ENCODE results near the gene NOC4L.
"Not testable (repeated sequence)": the region's sequence is repeated elsewhere in the genome, so short reads cannot be mapped to it uniquely, and the experiment has no call there.

Gene NOC4L

GRCh38 chr12:132182206-132182710 is 38.0 kb downstream of the NOC4L start:
- no peak for DNase-seq (ENCODE audit: low spot score)

DNA sequence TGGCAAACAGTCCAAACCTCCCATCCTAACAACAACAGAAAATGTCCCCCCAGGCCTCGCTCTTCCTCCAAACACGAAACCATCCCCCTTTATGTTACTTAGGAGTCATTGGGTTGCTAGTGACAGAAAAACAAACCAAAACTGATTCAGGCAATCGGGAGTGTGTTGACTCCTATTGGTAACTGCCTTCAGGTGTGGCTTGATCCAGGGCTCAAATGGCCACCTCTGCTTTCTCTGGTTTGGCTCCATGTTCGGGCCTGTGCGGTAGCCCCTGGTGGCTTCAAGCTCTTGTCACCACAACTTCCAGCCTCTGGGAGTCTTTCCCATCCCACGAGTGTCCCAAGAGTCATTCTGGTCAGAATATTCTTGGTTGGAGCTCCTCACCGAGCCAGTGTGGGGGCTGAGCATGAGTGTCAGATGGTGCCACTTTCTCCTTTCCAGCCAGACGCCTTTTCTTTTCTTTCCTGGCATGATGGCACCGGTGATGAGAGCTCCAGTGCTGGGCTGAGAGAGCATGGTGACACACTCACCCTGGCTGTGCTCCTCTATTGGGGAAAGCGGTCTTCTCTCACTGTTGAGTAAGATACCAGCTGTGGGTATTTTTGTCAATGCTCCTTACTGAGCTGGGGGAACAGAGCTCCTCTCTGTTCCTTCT is 38.6 kb downstream of the NOC4L start:
- DNase-seq (ENCODE audit: low spot score) = no peak

GRCh38 chr12:132185705-132186104 is 41.4 kb downstream of the NOC4L start:
- no peak for DNase-seq (ENCODE audit: low spot score)

GRCh38 chr12:132186208-132186856 is 42.1 kb downstream of the NOC4L start:
- DNase-seq (ENCODE audit: low spot score) = no peak

- no peak for DNase-seq (ENCODE audit: low spot score)
Measured at GRCh38 chr12:132186857-132187620, 42.8 kb downstream of the NOC4L start.

GRCh38 chr12:132187646-132188450 is 43.6 kb downstream of the NOC4L start:
- no peak for DNase-seq (ENCODE audit: low spot score)

DNA sequence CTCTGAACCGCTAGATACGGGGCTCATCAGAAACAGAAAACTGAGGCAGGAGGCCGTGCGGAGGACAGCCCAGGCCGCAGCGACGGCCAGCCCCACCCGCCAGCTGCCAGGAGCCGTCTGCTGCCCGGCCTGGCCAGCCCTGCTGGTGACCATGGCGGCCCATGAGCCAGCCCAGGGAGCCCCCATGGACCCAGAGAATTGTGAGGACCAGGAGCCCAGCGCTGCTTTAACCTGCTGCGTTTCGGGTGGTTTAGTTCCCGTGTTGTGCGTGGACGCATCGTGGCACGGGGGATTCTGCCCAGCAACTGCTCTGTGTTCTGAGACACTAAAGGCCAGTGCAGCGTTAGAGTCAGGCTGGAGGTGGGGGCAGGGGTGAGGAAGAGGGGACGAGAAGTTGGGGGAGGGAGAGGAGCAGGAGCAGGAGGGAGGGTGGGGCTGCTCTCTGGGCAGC is 44.2 kb downstream of the NOC4L start:
- DNase-seq (ENCODE audit: low spot score) = no peak

GRCh38 chr12:132188916-132189325 is 44.7 kb downstream of the NOC4L start:
- no peak for DNase-seq (ENCODE audit: low spot score)

GRCh38 chr12:132189378-132190011 is 45.2 kb downstream of the NOC4L start:
- peak; percentile 50 for DNase-seq (ENCODE audit: low spot score)

GRCh38 chr12:132190012-132190755 is 45.9 kb downstream of the NOC4L start:
- DNase-seq (ENCODE audit: low spot score) = no peak

DNA sequence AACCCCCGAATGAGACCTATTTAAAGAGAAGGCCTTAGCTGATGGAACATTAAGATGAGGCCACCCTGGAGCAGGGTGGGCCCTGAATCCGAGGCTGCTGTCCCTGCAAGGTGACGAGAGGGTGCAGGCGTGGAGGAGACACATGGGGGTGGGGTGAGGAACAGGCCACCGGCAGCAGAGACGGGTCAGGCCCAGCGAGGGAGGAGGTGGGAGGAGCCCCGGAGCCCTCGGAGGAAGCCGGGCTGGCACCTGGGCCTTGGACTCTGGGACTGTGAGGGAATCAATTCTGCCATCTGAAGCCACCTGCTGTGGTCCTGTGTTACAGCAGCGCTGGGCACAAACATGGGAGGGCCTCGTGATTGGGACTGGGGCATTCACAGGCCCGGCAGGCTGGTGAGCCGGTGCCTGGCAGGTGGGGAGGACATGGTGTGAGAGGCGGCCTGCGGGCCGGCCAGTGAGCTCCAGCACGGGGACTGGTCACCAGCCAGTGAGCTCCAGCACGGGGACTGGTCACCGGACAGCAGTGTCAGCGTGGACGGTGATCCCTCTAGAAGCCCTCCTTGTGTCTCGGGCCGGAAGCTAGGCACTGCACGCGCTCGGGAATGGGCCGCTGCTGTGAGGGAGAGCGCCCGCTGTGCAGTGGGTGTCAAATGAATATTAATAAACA is 46.7 kb downstream of the NOC4L start:
- no peak for DNase-seq (ENCODE audit: low spot score)

DNA sequence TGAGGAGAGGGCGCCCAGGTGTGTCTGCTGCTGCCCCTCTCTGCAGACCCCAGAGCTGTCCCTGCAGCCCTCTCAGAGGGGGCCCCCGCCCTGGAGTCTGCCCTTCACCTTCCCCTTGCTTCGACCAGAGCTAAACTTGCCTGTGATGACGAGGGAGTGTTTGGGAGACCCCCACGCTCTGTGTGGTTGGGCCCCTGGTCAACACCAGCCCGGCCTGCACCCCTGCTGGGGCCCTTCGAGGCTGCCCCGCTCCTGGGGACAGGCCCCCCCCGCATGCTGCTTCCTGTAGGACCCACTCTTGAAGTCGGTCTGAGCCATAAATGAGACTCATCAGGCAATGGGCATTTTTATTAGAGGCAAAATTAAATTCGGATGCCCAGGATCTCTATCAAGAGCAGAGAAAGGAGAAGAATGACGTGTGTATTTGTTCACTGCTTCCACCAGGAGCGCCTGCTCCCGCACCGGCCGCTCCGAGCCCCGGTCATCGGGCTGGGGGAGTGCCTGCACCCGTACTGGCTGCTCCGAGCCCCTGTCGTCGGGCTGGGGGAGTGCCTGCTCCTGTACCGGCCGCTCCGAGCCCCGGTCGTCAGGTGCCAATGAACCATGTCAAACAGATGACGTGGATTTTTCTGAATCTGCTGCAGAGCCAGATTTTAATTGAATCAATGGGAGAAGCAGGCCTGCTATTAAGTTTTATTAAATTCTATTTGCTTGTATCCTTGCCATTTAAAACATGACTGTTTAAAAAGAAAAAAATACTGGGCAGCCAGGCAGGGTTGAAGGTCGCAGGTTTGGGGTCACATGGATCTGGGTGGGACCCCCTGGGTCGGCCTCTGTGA is 47.7 kb downstream of the NOC4L start:
- no peak for DNase-seq (ENCODE audit: low spot score)

- DNase-seq (ENCODE audit: low spot score) = no peak
Measured at GRCh38 chr12:132194056-132194455, 49.8 kb downstream of the NOC4L start.

DNA sequence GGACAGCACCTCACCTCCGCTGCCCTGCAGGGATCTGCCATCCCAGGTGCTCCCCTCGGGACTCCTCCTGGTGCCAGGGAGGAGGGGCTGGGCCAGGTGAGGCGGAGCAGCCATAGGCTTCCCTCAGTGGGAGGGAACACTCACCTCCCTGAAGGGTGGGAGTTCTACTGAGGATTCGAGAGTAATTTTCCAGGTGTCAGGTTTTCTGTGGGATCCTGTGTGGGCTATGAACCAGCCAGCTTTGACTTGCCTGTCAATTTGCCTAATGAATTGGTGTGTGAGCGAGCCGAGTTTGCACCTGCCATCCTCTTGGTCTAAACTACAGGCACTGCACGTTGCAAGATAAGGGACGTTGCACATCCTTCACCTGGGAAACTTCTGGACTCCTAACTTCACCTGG is 50.3 kb downstream of the NOC4L start:
- DNase-seq (ENCODE audit: low spot score) = no peak

DNA sequence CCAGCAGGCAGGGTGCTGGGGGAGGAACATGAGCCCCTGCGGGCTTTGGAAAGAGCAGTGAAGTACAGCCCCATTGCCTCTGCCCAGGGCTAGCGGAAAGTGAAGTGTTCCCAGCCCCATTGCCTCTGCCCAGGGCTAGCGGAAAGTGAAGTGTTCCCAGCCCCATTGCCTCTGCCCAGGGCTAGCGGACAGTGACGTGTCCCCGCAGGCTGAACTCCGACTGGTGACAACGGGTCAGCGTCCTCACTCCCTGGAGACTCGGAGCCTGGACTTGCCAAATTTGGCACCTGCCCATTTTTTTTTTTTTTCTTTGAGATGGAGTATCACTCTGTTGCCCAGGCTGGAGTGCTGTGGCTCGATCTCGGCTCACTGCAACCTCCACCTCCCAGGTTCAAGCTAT is 51.0 kb downstream of the NOC4L start:
- not testable (repeated sequence) for DNase-seq (ENCODE audit: low spot score)

- no peak for DNase-seq (ENCODE audit: low spot score)
Measured at GRCh38 chr12:132196038-132196872, 52.0 kb downstream of the NOC4L start.

- no peak for DNase-seq (ENCODE audit: low spot score)
Measured at GRCh38 chr12:132196873-132197390, 52.7 kb downstream of the NOC4L start.
